AG10803 (cell line): ENCODE data around the gene KCNE3.
"Not testable (repeated sequence)": the region's sequence is repeated elsewhere in the genome, so short reads cannot be mapped to it uniquely, and the experiment has no call there.

ENCODE experiments used
- DNase-seq: peaks from one replicate; pipeline ENCODE4 v3.0.0; 2010; ENCODE audit warnings: low read depth
- H3K4me3 ChIP-seq: 2 replicates; pipeline ENCODE4 v1.5.1; 2011; ENCODE audit warnings: mild to moderate bottlenecking, low read length, control low read depth
- TF ChIP-seq, protein P1 (sequence below): conservative IDR thresholded peaks from 2 replicates; pipeline ENCODE4 v1.5.1; 2011; ENCODE audit warnings: mild to moderate bottlenecking, low read length, control low read depth, inconsistent platforms

The KCNE3 gene

DNA sequence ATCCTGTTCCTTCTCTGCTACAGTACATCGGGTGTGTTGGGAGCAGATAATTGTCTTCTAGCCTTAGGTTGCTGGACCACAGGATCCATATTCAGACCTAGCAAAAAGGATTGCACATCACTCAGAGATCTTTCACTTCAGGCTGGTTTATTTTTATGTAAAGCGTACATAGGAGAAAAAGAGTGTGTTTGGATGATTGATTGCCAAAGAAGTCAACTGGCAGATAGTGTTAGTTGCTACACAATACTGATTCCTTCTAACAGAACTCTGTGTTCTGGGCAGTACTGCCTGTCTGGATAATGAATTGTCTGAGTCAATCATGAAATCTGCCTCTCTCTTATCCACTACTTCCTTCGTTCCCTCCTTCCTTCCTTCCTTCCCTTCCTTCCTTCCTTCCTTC, 38.1 kb downstream of the KCNE3 start:
- TF ChIP-seq, protein P1, sequence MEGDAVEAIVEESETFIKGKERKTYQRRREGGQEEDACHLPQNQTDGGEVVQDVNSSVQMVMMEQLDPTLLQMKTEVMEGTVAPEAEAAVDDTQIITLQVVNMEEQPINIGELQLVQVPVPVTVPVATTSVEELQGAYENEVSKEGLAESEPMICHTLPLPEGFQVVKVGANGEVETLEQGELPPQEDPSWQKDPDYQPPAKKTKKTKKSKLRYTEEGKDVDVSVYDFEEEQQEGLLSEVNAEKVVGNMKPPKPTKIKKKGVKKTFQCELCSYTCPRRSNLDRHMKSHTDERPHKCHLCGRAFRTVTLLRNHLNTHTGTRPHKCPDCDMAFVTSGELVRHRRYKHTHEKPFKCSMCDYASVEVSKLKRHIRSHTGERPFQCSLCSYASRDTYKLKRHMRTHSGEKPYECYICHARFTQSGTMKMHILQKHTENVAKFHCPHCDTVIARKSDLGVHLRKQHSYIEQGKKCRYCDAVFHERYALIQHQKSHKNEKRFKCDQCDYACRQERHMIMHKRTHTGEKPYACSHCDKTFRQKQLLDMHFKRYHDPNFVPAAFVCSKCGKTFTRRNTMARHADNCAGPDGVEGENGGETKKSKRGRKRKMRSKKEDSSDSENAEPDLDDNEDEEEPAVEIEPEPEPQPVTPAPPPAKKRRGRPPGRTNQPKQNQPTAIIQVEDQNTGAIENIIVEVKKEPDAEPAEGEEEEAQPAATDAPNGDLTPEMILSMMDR = no peak
- no peak for DNase-seq
- no peak overlapping the region for H3K4me3 ChIP-seq

DNA sequence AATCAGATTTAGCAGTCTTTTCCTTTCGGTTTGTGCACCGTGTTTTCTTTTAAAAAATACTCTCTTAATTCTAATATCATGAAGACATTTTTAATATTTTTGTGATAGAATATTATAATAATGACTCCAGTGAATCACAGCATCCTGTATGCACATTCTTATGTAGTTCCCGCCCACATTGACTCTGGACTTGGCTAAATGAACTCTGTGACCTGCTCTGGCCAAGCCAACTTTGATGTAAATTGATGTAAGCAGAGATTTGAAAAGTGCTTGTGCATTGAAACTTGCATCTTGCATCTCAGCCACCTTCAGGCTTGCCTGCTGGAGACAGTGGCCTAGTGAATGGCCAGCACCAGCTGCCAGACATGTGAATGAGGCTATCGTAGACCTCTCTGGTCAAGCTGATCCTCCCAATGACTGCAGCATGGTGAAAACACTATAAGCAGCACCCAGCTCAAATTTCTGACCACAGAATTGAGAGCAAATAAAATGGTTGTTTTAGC, 39.9 kb downstream of the KCNE3 start:
- DNase-seq = no peak
- TF ChIP-seq, protein P1 = no peak
- no peak overlapping the region for H3K4me3 ChIP-seq

GRCh38 chr11:74425100-74425499, 42.2 kb downstream of the KCNE3 start:
- no peak for DNase-seq
- H3K4me3 ChIP-seq = no peak overlapping the region
- TF ChIP-seq, protein P1 = no peak

DNA sequence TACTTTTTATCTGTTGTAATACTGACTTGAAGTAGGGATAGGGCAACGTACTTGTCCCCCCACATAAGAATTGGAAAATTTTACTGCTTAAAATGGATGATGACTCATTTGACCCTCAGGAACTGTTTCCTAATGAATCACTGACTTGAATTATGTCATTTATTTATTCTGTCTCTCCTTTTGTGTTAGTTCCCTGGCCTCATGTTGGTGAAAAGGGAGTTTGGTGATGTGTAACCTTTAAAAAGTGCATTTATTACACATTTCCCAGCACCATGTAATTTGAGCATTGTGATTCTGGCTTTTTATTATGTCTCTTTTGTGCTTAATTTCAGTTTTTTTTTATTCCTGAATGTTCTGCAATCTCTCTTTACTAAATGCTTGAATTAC, 48.8 kb downstream of the KCNE3 start:
- no peak overlapping the region for H3K4me3 ChIP-seq
- TF ChIP-seq, protein P1 = no peak
- DNase-seq = peak; percentile 37

GRCh38 chr11:74417860-74418508, 49.4 kb downstream of the KCNE3 start:
- no peak overlapping the region for H3K4me3 ChIP-seq
- no peak for DNase-seq
- TF ChIP-seq, protein P1 = no peak

- peak; percentile 20 for DNase-seq
- no peak overlapping the region for H3K4me3 ChIP-seq
- TF ChIP-seq, protein P1 = no peak
Measured at GRCh38 chr11:74417379-74417804, 50.0 kb downstream of the KCNE3 start.

DNA sequence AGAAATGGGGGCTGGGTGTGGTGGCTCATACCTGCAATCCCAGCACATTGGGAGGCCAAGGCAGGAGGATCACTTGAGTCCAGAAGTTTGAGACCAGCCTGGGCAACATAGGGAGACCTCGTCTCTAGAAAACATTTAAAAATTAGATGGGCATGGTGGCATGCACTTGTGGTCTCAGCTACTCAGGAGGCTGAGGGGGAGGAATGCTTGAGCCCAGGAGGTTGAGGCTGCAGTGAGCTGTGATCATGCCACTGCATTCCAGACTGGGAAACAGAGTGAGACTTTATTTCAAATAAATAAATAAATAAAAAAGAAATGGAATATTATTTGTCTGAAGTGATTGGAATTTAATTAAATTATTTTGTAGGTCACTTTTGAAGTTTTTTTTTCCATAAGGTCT, 50.4 kb downstream of the KCNE3 start:
- not testable (repeated sequence) for H3K4me3 ChIP-seq, DNase-seq
